Measurements from ENCODE around the gene ARNT2. TPM values are rescaled to one million over a fixed set of nuclear protein-coding genes. Genes with fewer than 3 reads are reported as not detected.

The ARNT2 gene
- total RNA-seq, 1 experiment from 2014 or later: 2.2 TPM

GRCh38 chr15:80396096-80396495 is 8.1 kb upstream of the ARNT2 start:
- no peak overlapping the region for H3K4me3 ChIP-seq
- no peak overlapping the region for H3K27ac ChIP-seq
- DNase-seq: no peak
- no peaks in the 10 kb centered on the region for H3K27me3 ChIP-seq
- no peaks in the 10 kb centered on the region for H3K9me3 ChIP-seq (replicated peaks)
- H3K36me3 ChIP-seq: no peaks in the 10 kb centered on the region
- no peaks in the 10 kb centered on the region for H3K4me1 ChIP-seq

GRCh38 chr15:80399508-80399907 is 4.7 kb upstream of the ARNT2 start:
- Histone ChIP-seq H3K4me3 (no peak overlapping the region), H3K9me3 (replicated peaks) (no peaks in the 10 kb centered on the region), H3K4me1 (no peaks in the 10 kb centered on the region), H3K27me3 (no peaks in the 10 kb centered on the region), H3K27ac (no peak overlapping the region), H3K36me3 (no peaks in the 10 kb centered on the region)
- no peak for DNase-seq

- Histone ChIP-seq H3K4me1 (no peaks in the 10 kb centered on the region), H3K27me3 (no peaks in the 10 kb centered on the region), H3K36me3 (no peaks in the 10 kb centered on the region), H3K9me3 (replicated peaks) (no peaks in the 10 kb centered on the region), H3K4me3 (no peak overlapping the region), H3K27ac (no peak overlapping the region)
- no peak for DNase-seq
Observed at GRCh38 chr15:80401456-80401855, 2.7 kb upstream of the ARNT2 start.

GRCh38 chr15:80402339-80402738 is 1.8 kb upstream of the ARNT2 start:
- H3K9me3 ChIP-seq (replicated peaks): no peaks in the 10 kb centered on the region
- no peak overlapping the region for H3K4me3 ChIP-seq
- H3K36me3 ChIP-seq: no peaks in the 10 kb centered on the region
- no peaks in the 10 kb centered on the region for H3K27me3 ChIP-seq
- H3K4me1 ChIP-seq: no peaks in the 10 kb centered on the region
- no peak for DNase-seq
- H3K27ac ChIP-seq: no peak overlapping the region

- H3K4me1 ChIP-seq: no peaks in the 10 kb centered on the region
- H3K4me3 ChIP-seq: no peak overlapping the region
- H3K9me3 ChIP-seq (replicated peaks): no peaks in the 10 kb centered on the region
- H3K27me3 ChIP-seq: no peaks in the 10 kb centered on the region
- H3K36me3 ChIP-seq: no peaks in the 10 kb centered on the region
- no peak overlapping the region for H3K27ac ChIP-seq
- DNase-seq: no peak
Observed at GRCh38 chr15:80403712-80404056, 498 bp upstream of the ARNT2 start.

GRCh38 chr15:80404761-80405553 is 775 bp downstream of the ARNT2 start:
- Histone ChIP-seq H3K4me3 (no peak overlapping the region), H3K36me3 (no peaks in the 10 kb centered on the region), H3K27ac (no peak overlapping the region), H3K4me1 (no peaks in the 10 kb centered on the region), H3K9me3 (replicated peaks) (no peaks in the 10 kb centered on the region), H3K27me3 (no peaks in the 10 kb centered on the region)
- no peak for DNase-seq

- Histone ChIP-seq H3K27ac (no peak overlapping the region), H3K4me1 (no peaks in the 10 kb centered on the region), H3K9me3 (replicated peaks) (no peaks in the 10 kb centered on the region), H3K4me3 (no peak overlapping the region), H3K36me3 (no peaks in the 10 kb centered on the region), H3K27me3 (no peaks in the 10 kb centered on the region)
- no peak for DNase-seq
Observed at GRCh38 chr15:80405554-80405850, 1.3 kb downstream of the ARNT2 start.

GRCh38 chr15:80405970-80406369 is 1.8 kb downstream of the ARNT2 start:
- no peak overlapping the region for H3K4me3 ChIP-seq
- no peaks in the 10 kb centered on the region for H3K9me3 ChIP-seq (replicated peaks)

GRCh38 chr15:80411788-80412288 is 7.7 kb downstream of the ARNT2 start:
- no peak overlapping the region for H3K27ac ChIP-seq
- H3K4me3 ChIP-seq: no peak overlapping the region
- no peaks in the 10 kb centered on the region for H3K4me1 ChIP-seq
- H3K9me3 ChIP-seq (replicated peaks): no peaks in the 10 kb centered on the region
- H3K36me3 ChIP-seq: no peaks in the 10 kb centered on the region
- H3K27me3 ChIP-seq: no peaks in the 10 kb centered on the region
- no peak for DNase-seq

More at GRCh38 chr15:80405970-80406369, 1.8 kb downstream of the ARNT2 start:
- Histone ChIP-seq H3K4me1 (no peaks in the 10 kb centered on the region), H3K27me3 (no peaks in the 10 kb centered on the region), H3K27ac (no peak overlapping the region), H3K36me3 (no peaks in the 10 kb centered on the region)
- DNase-seq: no peak

GRCh38 chr15:80414546-80415357 is 10.6 kb downstream of the ARNT2 start:
- no peak for DNase-seq
- Histone ChIP-seq H3K27me3 (no peaks in the 10 kb centered on the region), H3K9me3 (replicated peaks) (no peaks in the 10 kb centered on the region), H3K36me3 (no peaks in the 10 kb centered on the region), H3K4me3 (no peak overlapping the region), H3K27ac (no peak overlapping the region), H3K4me1 (no peaks in the 10 kb centered on the region)

- DNase-seq: no peak
- no peaks in the 10 kb centered on the region for H3K4me1 ChIP-seq
- H3K4me3 ChIP-seq: no peak overlapping the region
- H3K36me3 ChIP-seq: no peaks in the 10 kb centered on the region
- H3K27me3 ChIP-seq: no peaks in the 10 kb centered on the region
- no peak overlapping the region for H3K27ac ChIP-seq
- H3K9me3 ChIP-seq (replicated peaks): no peaks in the 10 kb centered on the region
Observed at GRCh38 chr15:80415358-80415670, 11.1 kb downstream of the ARNT2 start.

- Histone ChIP-seq H3K27me3 (no peaks in the 10 kb centered on the region), H3K4me1 (no peaks in the 10 kb centered on the region), H3K27ac (no peak overlapping the region), H3K36me3 (no peaks in the 10 kb centered on the region), H3K9me3 (replicated peaks) (no peaks in the 10 kb centered on the region), H3K4me3 (no peak overlapping the region)
- DNase-seq: no peak
Observed at GRCh38 chr15:80416702-80417101, 12.5 kb downstream of the ARNT2 start.

- H3K36me3 ChIP-seq: no peaks in the 10 kb centered on the region
- no peak overlapping the region for H3K4me3 ChIP-seq
- peak; percentile 12 to 48 for DNase-seq
- H3K27me3 ChIP-seq: no peaks in the 10 kb centered on the region
- H3K9me3 ChIP-seq (replicated peaks): no peaks in the 10 kb centered on the region
- no peaks in the 10 kb centered on the region for H3K4me1 ChIP-seq
- H3K27ac ChIP-seq: no peak overlapping the region
Observed at GRCh38 chr15:80418892-80419537, 14.8 kb downstream of the ARNT2 start.

- H3K27me3 ChIP-seq: no peaks in the 10 kb centered on the region
- H3K36me3 ChIP-seq: no peaks in the 10 kb centered on the region
- H3K4me3 ChIP-seq: no peak overlapping the region
- no peak overlapping the region for H3K27ac ChIP-seq
- no peaks in the 10 kb centered on the region for H3K9me3 ChIP-seq (replicated peaks)
- H3K4me1 ChIP-seq: no peaks in the 10 kb centered on the region
- no peak for DNase-seq
Observed at GRCh38 chr15:80419546-80419945, 15.4 kb downstream of the ARNT2 start.

GRCh38 chr15:80420658-80421057 is 16.5 kb downstream of the ARNT2 start:
- Histone ChIP-seq H3K4me3 (no peak overlapping the region), H3K27me3 (no peaks in the 10 kb centered on the region), H3K4me1 (no peaks in the 10 kb centered on the region), H3K36me3 (no peaks in the 10 kb centered on the region), H3K9me3 (replicated peaks) (no peaks in the 10 kb centered on the region), H3K27ac (no peak overlapping the region)
- no peak for DNase-seq
